CD1c-positive myeloid dendritic cell (primary cell): ENCODE measurements around the gene AIF1L.
"Not testable (repeated sequence)": the region's sequence is repeated elsewhere in the genome, so short reads cannot be mapped to it uniquely, and the experiment has no call there.

Source experiments
- DNase-seq: peaks from one replicate; pipeline ENCODE4 v3.0.0-alpha.2; 2016; ENCODE audit errors: extremely low spot score

The AIF1L gene

DNA sequence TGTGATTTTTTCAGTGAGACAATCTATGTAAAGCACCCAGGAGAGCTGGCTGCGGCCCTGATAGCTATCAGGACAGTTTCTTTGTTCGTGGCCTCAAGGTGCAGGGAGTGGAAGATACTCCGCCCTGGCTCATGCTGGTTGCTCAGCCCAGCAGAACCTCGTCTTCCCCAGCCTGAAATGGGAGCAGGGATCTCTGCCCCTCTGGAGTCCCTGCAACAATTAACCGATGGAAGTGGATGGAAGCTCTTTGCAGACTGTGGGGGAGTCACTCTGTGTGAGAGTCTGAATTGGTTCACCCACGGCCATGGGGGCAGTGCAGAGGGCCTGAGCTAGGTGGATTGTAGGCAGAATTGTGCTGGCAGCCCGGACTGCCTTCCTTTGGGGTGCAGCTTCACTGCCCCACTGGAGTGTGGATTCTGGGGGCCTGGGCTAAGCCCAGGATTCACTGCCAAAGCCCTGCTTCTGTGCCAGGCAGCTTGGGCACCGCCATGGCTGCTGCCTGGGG is 2.8 kb downstream of the AIF1L start:
- no peak for DNase-seq

DNA sequence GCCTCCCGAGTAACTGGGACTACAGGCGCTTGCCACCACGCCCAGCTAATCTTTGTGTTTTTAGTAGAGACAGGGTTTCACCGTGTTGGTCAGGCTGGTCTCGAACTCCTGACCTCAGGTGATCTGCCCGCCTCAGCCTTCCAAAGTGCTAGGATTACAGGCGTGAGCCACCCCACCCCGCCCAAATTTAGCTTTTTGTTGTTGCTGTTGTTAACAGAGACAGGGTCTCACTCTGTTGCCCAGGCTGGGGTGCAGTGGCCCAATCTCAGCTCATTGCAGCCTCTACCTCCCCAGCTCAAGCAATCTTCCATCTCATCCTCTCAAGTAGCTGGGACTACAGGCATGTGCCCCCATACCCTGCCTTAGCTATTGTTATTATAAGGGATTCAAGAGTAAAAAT is 3.5 kb downstream of the AIF1L start:
- not testable (repeated sequence) for DNase-seq

DNA sequence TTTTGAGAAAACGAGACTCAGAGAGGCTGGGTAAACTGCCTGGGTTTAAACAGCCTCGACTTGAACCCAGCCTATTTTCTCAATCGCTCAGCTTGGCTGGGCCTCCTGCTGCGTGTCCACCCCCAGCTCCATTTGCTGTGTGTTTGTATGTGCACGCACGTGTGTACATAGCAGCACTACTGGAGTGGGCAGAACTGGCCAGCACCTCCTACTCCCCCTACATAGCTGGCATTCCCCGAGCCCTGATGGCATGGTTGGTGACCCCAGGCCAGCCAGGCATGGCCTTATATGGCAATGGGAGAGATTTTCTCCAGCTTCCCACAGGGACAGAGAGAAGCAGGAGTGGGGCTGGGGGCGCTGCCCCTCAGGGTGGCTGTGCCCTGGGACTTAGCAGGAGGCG is 4.1 kb downstream of the AIF1L start:
- DNase-seq: no peak

DNA sequence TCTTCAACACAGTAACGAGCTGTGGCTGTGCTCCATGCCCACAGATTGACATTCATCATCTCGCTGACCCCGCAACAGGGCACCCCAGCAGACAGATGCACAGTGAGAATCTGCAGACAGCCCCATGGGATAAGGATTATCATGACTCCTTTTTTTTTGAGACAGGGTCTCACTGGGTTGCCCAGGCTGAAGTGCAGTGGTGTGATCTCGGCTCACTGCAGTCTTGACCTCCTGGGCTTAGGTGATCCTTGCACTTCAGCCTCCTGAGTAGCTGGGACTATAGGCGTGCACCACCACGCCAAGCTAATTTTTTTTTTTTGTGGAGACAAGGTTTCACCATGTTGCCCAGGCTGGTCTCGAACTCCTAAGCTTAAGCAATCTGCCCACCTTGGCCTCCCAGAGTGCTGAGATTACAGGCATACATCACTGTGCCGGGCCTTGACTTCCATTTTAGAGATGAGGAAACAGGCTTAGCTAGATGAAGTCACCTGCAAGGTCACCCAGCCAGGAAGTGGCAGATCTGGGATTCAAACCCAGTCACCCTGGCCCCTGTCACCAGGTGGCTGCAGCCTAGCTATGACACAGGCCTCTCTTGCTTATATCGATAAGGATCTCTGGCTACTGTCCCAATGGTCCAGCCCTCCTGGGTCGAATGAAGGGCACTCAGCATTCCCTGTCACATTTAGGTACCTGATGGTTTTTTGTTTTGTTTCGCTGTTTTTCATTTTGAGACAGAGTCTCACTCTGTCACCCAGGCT is 5.1 kb downstream of the AIF1L start:
- DNase-seq: no peak

DNA sequence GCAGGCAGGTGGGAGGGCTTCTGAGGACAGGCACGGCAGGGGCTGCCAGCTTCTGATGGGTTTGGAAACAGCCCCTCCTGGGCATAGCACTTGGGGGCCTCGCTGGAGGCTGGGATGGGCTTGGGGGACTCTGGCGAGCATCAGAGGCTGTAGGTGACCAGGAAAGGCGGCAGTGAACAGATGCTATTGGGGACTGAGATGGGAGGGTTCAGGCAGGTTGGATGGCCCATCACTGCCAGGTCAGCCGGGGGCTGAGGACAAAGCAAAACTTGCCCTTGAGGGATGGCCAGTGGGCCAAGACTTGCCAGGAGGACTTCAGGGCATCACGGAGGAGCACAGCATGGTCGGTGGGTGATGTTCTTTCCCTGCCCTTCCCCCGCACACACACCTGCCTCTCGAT is 6.7 kb downstream of the AIF1L start:
- no peak for DNase-seq

DNA sequence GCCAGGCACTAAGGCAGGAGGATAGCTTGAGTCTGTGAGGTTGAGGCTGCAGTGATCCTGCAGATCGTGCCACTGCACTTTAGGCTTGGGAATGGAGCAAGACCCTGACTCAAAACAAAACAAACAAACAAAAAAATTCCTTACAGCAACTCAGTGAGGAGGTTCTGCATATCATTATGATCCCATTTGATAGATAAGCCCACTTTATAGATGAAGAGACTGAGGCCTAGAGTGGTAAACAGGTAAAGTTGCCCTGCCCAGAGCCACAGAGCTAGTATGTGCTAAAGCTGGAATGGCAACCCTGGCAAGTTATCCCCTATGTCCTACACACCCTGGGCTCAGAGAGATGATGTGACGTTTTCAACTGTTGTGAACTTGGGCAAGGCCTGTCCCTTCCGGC is 7.2 kb downstream of the AIF1L start:
- no peak for DNase-seq

DNA sequence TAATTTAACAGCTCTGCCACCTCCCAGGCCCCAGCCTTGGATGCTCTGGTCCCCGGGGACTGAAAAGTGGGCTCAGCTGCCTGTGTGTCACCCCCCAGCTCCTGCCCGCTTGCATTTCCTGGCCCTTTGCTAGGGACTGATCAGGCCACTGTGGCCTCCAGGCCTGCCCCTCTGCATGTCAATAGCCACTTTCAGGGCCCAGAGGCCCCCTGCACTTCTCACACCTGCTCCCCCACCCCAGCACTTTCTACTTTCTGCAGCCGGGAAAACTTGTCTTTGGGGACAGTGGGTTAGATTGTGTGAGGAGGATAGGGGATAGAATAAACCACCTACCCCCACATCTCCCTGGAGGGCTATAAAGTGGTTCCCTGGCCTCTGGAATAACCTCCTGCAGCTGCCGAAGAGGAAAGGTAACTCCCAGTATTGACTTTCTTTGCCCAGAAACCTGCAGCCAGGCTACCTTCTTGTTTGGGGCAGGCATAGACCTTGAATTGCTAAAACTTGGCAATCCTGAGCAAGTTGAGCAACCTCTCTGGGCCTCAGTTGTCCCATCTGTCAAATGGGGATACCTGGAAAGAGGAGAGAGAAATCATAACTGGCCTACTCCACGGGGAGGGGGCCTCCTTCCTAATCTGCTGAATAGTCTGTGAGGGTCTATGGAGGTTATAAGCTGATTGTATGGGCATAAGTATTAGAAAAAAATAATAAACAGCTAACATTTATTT is 7.8 kb downstream of the AIF1L start:
- no peak for DNase-seq

DNA sequence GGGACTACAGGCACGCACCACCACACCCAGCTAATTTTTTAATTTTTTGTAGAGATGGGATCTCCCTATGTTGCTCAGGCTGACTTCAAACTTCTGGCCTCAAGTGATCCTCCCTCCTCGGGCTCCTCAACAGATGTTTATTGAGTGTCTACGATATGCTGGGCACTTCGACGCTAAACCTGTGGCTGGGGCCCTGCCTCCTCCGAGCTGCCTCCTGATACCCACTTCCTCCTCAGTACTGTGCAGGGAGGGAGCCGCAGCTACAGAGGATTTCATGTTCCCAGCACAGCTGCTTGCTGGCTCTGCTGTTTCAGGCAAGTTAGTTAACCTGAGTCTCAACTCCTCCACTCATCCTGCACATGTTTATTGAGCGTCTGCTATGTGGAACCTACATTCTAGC is 9.6 kb downstream of the AIF1L start:
- no peak for DNase-seq

DNA sequence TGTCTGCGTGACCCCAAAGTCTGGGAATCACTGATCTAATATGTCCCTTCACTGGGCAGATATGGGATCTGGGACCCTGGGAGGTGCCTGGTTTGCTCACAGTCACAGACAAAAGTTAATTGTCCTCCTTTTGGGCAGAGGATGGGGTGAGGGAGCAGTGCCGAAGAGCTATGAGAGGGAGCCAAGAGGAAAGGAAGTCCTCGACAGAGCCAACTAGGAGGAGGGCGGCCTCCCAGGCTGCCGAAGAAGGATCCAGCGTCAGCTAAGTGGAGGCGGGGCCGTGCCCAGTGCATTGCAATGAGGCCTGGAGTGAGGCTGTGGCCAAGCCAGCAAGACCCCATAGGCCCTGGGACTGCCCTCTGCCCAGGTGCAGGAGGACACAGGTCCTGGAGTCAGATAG is 11.4 kb downstream of the AIF1L start:
- DNase-seq: no peak

DNA sequence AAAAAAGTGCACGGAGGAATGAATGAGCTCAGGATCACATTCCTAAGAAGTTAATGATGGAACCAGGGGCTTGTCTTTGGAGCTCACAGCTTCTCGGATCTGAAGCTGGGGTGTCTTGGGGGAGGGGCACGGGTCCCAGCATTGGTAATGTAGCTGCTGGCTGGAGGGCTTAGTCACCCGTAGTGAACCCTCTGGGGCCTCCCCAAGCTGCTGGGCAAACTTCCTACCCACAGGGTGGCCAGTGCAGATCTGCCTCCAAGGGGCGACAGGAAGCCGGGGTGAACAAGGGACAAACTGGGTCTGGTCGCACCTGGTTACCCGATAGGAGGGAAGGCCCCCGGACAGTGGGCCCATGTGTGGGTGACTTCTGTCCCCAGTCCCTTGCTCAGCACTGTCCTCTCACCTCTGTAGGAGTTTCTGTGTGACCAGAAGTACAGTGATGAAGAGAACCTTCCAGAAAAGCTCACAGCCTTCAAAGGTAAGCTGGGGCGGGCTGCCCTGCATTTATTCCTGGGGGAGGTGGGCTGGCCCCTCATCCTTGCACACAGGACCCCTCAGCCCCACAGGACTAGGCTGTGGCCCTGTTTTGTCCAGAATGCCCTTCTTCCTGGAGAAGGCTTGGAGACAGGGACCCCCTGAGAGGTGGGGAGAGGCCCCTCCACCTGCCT is 15.0 kb downstream of the AIF1L start:
- DNase-seq: no peak

DNA sequence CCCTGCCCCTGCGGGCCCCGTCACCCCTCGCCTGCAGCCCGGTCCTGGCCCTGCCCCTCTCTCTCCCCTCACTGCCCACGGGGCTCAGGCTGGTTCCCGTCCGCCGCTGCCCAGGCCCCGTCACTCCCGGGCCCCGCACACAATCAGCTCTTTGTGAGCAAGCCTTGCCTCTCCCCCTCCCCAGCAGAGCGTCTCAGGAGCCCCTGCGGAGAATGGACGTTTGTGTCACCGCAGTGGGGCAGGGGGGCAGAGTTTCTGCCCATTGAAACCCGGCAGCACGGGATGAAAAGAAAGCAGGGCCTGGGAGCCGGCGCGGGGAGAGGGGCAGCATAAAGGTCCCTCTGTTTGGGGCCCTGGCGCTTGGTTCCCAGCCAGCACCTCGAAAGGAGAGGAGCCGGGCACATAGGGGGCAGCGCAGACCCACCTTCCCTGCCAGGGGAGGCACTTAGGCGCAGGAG is 15.6 kb downstream of the AIF1L start:
- no peak for DNase-seq

DNA sequence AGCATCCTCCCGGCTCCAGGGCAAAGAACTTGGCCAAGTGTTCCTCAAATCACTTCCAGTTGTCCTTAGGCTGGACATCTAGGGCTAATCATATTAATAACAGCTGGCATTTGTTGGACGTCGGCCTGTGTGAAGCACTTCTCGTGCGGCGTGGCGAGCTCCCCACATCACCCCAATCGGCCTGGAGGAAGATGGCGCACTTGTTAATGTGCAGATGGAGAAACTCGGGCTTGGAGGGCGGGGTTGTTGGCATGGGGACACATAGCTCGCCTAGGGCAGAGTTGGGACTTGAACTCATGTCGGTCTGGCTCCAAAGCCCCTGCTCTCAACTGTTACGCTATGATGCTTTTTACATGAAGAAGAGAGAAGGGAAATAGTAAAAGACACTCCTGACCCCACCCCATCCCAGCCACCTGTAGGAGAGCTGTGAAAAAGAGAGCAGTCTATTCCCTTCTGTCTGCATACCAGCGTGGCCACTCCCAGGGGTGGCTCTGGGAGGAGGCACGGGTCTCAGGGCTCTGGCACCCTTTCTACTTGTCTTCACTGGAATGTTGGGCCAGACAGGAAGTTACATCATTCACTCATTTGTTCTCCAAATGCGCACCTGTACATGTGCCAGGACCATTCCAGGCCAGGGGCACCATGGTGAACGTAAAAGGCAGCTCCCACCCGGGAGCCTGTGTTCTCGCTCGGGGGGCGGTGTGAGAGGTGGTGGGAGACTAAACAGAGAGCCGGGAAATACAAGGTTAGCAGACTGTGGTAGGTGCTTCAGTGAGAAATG is 16.2 kb downstream of the AIF1L start:
- DNase-seq: no peak

DNA sequence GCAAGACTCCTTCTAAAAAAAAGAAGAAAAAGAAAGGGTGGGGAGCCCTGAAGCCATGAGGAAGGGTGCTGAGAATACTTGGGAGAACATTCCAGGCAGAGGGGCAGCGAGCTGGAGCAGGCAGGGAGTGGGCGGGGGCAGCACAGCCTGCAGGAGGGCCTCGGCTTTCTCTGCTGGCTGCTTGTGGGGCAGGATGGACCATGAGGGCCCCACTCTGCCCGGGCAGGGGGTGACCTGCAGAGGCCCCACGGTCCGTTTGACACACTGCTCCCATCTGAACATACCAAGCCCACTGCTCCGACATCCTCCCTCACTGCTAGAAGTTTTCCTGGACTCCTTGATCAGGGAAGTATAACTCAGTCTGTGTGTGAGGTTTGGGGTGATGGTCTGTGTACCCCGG is 17.3 kb downstream of the AIF1L start:
- no peak for DNase-seq

DNA sequence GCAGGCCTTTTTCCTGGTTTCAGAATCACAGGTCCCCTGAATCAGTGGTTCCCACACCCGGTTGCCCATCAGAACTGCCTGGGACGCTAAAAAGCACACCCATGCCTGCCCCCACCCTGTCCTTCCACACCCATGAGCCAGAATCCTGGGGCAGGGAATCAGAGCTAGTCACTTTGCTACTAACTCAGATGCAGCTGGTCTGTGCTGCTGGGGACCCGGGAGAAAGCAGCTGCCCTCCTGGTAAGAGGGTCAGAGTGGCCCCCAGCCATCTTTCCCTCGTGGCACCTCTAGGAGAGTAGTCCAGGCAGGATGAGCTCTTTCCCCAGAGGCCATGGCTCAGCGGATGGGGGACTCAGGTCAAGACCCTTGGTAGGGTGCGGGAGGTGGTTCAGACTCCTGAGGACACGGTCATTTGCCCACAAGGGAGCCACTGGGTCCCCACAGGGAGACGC is 17.8 kb downstream of the AIF1L start:
- no peak for DNase-seq

DNA sequence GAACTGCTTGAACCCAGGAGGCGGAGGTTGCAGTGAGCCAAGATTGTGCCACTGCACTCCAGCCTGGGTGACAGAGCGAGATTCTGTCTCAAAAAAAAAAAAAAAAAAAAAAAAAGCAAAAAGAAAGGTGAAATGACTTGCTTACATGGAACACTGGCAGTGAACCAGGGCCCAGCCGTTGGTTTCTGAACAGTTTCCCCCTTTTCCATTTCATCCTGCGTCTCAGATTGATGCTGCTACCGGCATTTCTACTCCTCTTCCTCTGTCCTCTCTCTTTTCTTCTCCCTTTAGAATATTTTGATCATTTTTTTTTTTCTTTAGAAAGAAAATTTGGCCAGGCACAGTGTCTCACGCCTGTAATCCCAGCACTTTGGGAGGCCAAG is 19.0 kb downstream of the AIF1L start:
- not testable (repeated sequence) for DNase-seq

DNA sequence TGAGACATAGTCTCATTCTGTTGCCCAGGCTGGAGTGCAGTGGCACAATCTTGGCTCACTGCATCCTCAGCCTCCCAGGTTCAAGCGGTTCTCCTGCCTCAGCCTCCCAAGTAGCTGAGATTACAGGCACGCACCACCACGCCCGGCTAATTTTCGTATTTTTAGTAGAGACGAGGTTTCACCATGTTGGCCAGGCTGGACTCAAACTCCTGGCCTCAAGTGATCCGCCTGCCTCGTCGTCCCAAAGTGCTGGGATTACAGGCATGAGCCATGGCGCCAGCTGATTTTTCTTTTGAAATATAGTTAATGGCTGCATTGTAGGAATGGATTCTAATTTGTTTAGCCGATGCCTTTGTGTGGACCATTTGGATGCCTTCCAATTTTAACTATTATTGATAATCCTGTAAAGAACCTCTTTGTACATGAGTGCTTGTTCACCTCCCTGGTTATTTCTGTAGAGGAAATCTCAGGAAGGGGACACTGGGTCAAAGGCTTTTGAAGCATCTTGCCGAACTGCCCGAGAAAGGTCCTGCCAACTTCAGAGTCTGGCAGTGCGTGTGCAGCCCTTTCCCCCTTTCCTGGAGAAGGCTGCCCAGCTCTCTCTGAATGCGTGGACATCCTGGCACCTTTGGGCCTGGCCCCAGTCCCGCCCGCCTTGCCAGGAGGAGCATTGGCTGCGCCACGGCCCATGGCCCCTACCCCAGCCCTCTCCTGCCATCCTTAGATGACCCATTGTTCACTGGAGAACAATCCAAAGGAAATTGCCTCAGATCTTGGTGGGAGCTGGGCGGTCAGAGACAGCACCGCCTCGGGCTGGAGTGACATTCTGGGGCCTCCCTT is 20.2 kb downstream of the AIF1L start:
- no peak for DNase-seq

DNA sequence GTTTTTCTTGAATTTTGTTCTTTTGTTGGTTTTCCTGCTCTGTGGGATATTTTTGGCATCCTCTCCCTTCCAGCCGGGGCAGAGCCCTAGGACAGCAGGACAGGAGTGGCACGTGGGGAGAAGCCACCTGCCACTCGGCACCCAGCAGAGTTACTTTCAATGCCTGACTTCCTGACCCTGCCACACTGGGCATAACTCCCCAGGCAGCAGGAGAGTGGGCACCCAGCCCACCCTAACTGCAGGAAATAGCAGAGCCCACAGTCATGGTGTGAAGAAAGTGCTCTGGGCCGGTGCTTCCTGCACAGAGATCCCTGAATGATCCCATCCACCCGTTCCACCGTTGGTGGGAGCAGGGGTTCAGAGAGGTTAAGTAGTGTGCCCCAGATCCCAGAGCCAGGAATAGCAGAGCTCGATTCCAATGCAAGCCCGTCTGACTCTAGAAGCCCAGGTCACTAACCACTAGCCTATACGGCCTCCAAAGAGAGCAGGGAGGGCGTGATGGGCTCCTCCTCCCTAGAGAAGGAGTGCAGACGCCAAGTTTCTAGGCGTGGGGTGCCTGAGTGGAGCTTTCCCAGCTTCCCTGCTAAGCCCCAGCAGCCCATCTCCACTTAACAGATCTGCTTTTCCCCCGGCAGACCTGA is 20.9 kb downstream of the AIF1L start:
- DNase-seq: no peak

DNA sequence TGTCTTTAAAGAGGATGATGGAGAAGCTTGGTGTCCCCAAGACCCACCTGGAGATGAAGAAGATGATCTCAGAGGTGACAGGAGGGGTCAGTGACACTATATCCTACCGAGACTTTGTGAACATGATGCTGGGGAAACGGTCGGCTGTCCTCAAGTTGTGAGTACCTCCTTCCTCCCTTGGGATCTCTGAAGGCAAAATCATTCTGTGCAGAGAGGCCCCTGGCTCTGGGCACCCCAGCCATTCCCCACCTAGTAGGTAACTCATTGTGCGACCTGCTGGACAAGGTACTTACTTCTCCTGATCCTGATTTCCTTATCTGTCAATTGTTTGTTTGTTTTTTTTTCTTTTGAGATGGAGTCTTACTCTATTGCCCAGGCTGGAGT is 21.4 kb downstream of the AIF1L start:
- DNase-seq: no peak

DNA sequence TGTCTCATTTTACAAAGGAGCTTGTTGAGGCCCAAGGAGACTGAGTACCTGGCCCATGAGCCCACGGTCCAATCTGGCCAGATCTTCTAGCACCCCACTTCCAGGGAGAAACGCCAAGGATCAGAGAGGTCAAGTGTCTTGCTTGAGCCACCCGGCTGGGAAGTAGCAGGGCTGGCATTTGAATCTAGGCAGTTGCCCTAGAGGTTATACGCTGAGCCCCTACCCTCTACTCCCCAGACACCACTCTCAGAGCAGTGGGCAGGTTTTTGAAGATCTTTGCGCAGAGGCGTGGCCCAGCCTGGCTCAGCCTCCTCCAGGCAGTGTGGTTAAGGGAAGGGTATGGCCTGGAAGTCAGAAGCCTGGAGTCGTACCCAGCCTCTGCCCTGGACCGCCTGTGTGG is 23.3 kb downstream of the AIF1L start:
- DNase-seq: no peak

DNA sequence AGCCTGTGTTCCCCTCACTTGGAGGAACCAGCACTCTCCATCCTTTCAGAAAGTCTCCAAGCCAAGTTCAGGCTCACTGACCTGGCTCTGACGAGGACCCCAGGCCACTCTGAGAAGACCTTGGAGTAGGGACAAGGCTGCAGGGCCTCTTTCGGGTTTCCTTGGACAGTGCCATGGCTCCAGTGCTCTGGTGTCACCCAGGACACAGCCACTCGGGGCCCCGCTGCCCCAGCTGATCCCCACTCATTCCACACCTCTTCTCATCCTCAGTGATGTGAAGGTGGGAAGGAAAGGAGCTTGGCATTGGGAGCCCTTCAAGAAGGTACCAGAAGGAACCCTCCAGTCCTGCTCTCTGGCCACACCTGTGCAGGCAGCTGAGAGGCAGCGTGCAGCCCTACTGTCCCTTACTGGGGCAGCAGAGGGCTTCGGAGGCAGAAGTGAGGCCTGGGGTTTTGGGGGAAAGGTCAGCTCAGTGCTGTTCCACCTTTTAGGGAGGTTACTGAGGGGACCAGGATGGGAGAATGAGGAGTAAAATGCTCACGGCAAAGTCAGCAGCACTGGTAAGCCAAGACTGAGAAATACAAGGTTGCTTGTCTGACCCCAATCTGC is 24.4 kb downstream of the AIF1L start:
- DNase-seq: no peak
